Breast epithelium (tissue), 3 donors: ENCODE data around the gene E2F7.

Source experiments
- POLR2A ChIP-seq: fragments of 450-650 bp; IDR thresholded peaks from one replicate; pipeline ENCODE4 v1.6.1; 2016; ENCODE audit warnings: antibody characterized with exemption, mild to moderate bottlenecking, moderate library complexity
- POLR2AphosphoS5 ChIP-seq, 3 donors: sonication (generic); formaldehyde crosslinking; IDR thresholded peaks; one replicate each; pipeline ENCODE4 v1.6.1; 2017; ENCODE audit warnings: antibody characterized with exemption in 3 of 3
- TF ChIP-seq, protein P1 (sequence below), 3 donors: fragments of 450-650 bp; IDR thresholded peaks; one replicate each; pipeline ENCODE4 v1.5.1; 2016 to 2017; ENCODE audit warnings: antibody characterized with exemption in 3 of 3, mild to moderate bottlenecking in 3 of 3, moderate library complexity in 3 of 3

DNA sequence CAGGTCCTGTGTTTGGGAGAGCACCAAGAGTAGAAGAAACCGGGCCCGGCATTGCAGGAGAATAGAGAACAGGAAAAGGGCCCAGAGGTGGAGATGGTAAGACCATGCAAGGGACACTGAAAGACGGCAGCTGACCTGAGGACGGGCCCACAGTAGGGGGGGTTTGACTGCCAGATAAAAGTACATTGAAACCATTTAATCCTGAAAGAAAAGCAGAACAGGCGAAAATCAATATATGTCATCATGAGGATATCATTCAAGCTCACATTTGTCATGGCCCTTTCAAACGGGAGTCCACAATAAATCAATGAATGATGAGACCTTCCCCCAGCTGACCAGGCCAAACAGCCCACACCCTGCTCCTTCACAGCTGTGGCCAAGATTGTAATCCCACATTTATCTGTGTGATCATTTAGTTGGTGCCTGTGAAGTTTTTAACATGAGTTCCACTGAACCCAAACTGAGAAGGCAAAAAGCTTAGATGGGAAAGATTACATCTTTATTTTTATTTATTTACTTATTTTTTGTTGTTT is 39.5 kb downstream of the E2F7 start:
- TF ChIP-seq POLR2A = no peak
- TF ChIP-seq, protein P1, sequence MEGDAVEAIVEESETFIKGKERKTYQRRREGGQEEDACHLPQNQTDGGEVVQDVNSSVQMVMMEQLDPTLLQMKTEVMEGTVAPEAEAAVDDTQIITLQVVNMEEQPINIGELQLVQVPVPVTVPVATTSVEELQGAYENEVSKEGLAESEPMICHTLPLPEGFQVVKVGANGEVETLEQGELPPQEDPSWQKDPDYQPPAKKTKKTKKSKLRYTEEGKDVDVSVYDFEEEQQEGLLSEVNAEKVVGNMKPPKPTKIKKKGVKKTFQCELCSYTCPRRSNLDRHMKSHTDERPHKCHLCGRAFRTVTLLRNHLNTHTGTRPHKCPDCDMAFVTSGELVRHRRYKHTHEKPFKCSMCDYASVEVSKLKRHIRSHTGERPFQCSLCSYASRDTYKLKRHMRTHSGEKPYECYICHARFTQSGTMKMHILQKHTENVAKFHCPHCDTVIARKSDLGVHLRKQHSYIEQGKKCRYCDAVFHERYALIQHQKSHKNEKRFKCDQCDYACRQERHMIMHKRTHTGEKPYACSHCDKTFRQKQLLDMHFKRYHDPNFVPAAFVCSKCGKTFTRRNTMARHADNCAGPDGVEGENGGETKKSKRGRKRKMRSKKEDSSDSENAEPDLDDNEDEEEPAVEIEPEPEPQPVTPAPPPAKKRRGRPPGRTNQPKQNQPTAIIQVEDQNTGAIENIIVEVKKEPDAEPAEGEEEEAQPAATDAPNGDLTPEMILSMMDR (IDR thresholded peaks at IDR 0.05) = no peak
- TF ChIP-seq POLR2AphosphoS5 (IDR thresholded peaks at IDR 0.05) = no peak
